ENCODE measurements around the gene BABAM2.

The BABAM2 gene

GRCh38 chr2:28335666-28336065 lies 445.1 kb downstream of the BABAM2 start:
- FAIRE-seq (no peak), DNase-seq (ENCODE audit: insufficient read length, low spot score) (no peak)
- no peak for TF ChIP-seq CTCF (IDR thresholded peaks at IDR 0.05; ENCODE audit: insufficient read depth, missing control alignments)

GRCh38 chr2:28336264-28336980 lies 445.9 kb downstream of the BABAM2 start:
- DNase-seq (ENCODE audit: insufficient read length, low spot score) (no peak), FAIRE-seq (no peak)
- no peak for TF ChIP-seq CTCF (IDR thresholded peaks at IDR 0.05; ENCODE audit: insufficient read depth, missing control alignments)

DNA sequence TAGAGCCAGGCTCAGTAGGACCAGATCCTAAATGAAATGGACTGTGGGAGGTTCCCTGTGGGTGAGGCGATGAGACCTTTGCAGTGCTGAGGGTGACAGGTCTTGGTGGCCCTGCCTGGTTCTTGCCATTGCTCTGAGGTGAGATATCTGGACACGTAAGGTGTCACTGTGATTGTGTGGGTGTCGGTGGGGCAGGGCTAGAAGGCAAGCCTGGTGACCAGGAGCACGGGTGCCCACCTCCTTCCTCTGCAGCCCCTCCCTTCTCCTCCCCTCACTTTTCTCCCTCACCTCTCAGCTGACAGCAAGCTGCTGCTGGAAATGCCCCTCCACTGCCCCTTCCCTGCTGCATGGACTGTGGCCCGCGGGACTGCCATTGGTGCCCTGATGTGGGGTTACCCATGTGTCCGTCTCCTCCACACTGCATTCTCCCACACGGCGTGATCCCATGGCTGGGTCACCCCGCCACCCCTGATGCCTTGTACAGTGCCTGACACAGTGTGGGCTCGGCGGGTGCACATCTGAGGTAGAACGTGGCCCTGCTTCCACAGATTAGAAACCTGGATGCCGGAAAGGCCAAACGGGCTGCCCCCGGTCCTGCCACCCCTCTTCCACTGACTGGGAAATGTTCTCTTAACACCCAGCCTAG lies 446.6 kb downstream of the BABAM2 start:
- TF ChIP-seq CTCF (IDR thresholded peaks at IDR 0.05; ENCODE audit: insufficient read depth, missing control alignments), result no peak
- FAIRE-seq, result no peak
- no peak for DNase-seq (ENCODE audit: insufficient read length, low spot score)

DNA sequence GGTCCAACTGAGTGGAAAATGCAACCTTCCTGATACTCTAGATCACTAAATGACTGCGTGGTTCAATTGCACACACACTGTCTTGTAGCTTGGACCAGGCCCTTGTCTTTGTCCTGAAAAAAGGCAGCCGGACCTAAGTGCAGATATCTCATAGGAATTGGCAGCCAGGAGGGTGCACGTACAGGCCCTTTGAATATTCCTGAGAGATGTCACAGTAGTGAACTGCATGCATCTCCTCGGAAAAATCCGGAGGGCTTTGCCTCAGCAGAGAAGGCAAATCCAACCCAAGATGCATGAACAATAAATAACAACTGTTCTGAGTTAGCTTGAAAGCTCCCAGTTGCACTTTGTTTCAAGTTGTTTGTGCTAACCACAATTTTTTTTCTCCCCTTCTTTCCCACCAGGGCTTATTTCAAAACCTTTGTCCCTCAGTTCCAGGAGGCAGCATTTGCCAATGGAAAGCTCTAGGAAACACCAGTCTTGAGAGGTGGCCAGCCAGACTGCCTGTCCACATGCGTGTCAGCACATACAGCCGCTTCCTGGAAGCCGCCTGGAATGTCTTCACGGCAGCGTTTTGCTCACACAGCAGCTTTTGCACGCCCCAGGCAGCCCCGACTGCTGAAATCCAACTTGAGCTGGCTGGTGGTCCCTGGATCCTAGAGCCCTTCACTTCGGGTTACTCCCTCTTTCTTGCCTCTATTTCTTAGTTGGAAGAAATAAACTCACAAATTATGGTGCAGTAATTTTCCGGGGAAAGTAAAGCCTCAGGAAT lies 447.7 kb downstream of the BABAM2 start:
- FAIRE-seq (no peak), DNase-seq (ENCODE audit: insufficient read length, low spot score) (no peak)
- TF ChIP-seq CTCF (IDR thresholded peaks at IDR 0.05; ENCODE audit: insufficient read depth, missing control alignments), result no peak

DNA sequence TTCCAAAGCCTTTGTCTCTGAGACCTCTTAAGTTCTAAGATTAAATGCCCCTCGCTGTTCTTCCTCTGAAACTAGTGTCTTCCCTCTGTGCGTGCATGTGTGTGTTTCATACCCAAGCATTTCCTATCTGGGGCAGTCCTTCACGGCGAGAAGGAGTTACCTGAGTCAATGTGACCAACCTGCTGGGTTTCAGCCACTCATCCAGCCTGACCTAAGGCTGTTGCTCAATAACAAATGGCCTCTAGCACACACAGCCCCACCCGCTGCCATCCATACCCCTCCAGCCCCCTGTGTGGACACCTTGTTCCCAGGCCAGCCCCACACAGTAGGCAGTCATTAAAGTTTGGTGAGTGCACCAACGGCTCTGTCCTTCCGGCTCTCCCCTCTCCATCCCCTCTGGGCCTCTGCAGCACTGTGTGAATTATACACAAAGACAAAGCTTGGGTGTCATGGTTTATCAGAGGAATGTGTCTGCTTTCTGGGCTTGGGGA lies 448.3 kb downstream of the BABAM2 start:
- FAIRE-seq (no peak), DNase-seq (ENCODE audit: insufficient read length, low spot score) (no peak)
- no peak for TF ChIP-seq CTCF (IDR thresholded peaks at IDR 0.05; ENCODE audit: insufficient read depth, missing control alignments)

DNA sequence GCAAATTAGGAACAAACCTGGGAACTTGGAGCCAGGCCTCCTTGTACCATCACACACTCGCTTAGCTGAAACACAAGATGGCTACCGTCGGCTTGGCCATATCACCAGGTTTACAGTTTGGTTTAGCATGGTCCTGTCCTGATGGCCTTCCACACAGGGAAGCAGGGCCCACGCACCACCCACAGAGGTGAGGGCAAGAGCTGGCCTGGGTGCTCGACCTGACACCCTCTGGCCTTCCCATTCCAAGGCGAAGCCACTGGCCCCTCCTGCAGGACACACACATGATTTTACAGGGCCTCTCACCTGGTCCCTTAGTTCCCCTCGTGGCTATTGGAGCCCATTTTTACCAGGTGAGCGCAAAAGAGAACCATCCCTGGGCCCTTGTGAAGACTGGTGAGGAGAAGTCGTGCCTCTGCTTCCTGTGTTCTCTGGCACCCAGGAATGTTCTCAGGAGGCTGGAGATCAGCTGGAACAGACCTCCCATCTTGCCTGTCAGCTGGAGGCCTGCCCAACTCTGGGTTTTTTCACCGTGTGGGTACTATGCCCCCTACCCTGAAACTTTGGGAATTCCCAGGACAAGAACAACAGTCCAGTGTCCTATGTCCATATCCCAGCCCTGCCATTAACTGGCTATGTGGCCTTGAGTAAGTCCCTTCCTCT lies 449.1 kb downstream of the BABAM2 start:
- DNase-seq (ENCODE audit: insufficient read length, low spot score), result no peak
- FAIRE-seq, result no peak
- TF ChIP-seq CTCF (IDR thresholded peaks at IDR 0.05; ENCODE audit: insufficient read depth, missing control alignments), result no peak
